HCT116 (cell line): Measurements from ENCODE around the gene SDC3. TPM values are rescaled to one million over a fixed set of nuclear protein-coding genes. Genes with fewer than 3 reads are reported as not detected.

ENCODE experiments used
- ATAC-seq: fragments of 200-7000 bp; cut with Tn5 transposase; 2 replicates; pipeline ENCODE4 v1.9.1; 2020; ENCODE audit warnings: mild to moderate bottlenecking, moderate library complexity
- BruUV-seq: library from RNA; stranded (reverse); fragments of 400-500 nt; replicated peaks from 2 replicates; lab custom pipeline; 2021; lab: Mats Ljungman, UMichigan
- CTCF ChIA-PET: fragments of 300-600 bp; sonication (Branson Sonifier 250); formaldehyde crosslinking; loops from one replicate; lab custom pipeline; 2021; ENCODE audit warnings: antibody characterized with exemption; lab: Charles Lee
- POLR2A ChIA-PET: fragments of 300-600, 350-600 bp; sonication (Branson Sonifier 250); formaldehyde crosslinking; loops from one replicate; lab custom pipeline; 2021; ENCODE audit warnings: antibody characterized with exemption; lab: Charles Lee
- RAD21 ChIA-PET, 2 experiments: fragments of 300-600 bp; sonication (Branson Sonifier 250); formaldehyde crosslinking; loops; one replicate each; lab custom pipeline; 2023; ENCODE audit warnings: low total read pairs in 2 of 2; ENCODE audit not compliant: uncharacterized antibody in 2 of 2, unreplicated experiment in 2 of 2, low non-redundant PET in 1 of 2; lab: Charles Lee
- DNase-seq: peaks from one replicate; pipeline ENCODE4 v3.0.0-alpha.2; 2010; ENCODE audit warnings: low read depth, low spot score
- H2AFZ ChIP-seq: fragments of 200-600 bp; shearing (Covaris generic), sonication (generic); 2 replicates; pipeline ENCODE4 v1.6.1; 2017; ENCODE audit warnings: low read depth, mixed run types, mixed read lengths, antibody characterized with exemption, low read length; ENCODE audit not compliant: poor library complexity, severe bottlenecking
- H3K27ac ChIP-seq: 2 replicates; pipeline ENCODE4 v1.5.1; 2012; ENCODE audit warnings: low read depth, low read length
- H3K27me3 ChIP-seq: fragments of 200-600 bp; sonication (generic); 2 replicates; pipeline ENCODE4 v1.6.1; 2016; ENCODE audit warnings: mixed run types, low read length, mixed read lengths; ENCODE audit not compliant: insufficient read depth
- H3K36me3 ChIP-seq, 2 experiments: fragments of 200-500 bp in 1 of 2; fragments of 200-600 bp in 1 of 2; sonication (Bioruptor generic) in 1 of 2; sonication (generic) in 1 of 2; 2 replicates each; pipeline versions ENCODE4 v1.5.1 to v1.6.1; 2014 to 2016; ENCODE audit warnings: low read length in 2 of 2, inconsistent platforms in 1 of 2, mixed read lengths in 1 of 2, mixed run types in 1 of 2; ENCODE audit not compliant: insufficient read depth in 2 of 2, control insufficient read depth in 1 of 2
- H3K4me1 ChIP-seq, 2 experiments: fragments of 200-600 bp in 1 of 2; sonication (generic) in 1 of 2; 2 replicates each; pipeline versions ENCODE4 v1.5.1 to v1.6.1; 2012 to 2017; ENCODE audit warnings: low read length in 2 of 2, inconsistent platforms in 1 of 2, mild to moderate bottlenecking in 1 of 2, mixed read lengths in 1 of 2, mixed run types in 1 of 2, moderate library complexity in 1 of 2; ENCODE audit not compliant: insufficient read depth in 2 of 2, control insufficient read depth in 1 of 2
- H3K4me2 ChIP-seq: fragments of 200-600 bp; sonication (generic); 2 replicates; pipeline ENCODE4 v1.6.1; 2017; ENCODE audit warnings: mixed run types, low read length, mixed read lengths
- H3K4me3 ChIP-seq, 2 experiments: fragments of 200-600 bp in 1 of 2; sonication (generic) in 1 of 2; replicated peaks in 1 of 2; 2 replicates each; pipeline ENCODE4 v1.5.1; 2011 to 2016; ENCODE audit warnings: low read length in 2 of 2, control low read depth in 1 of 2, low read depth in 1 of 2, mild to moderate bottlenecking in 1 of 2, mixed read lengths in 1 of 2, mixed run types in 1 of 2
- H3K79me2 ChIP-seq: fragments of 200-600 bp; sonication (generic); 2 replicates; pipeline ENCODE4 v1.6.1; 2017; ENCODE audit warnings: mild to moderate bottlenecking, mixed run types, low read length, moderate library complexity, mixed read lengths; ENCODE audit not compliant: insufficient read depth
- H3K9ac ChIP-seq: fragments of 200-600 bp; sonication (generic); 2 replicates; pipeline ENCODE4 v1.6.1; 2016; ENCODE audit warnings: low read length, mixed read lengths
- H3K9me2 ChIP-seq: fragments of 200-600 bp; sonication (generic), shearing (Covaris generic); 2 replicates; pipeline ENCODE4 v1.6.1; 2017; ENCODE audit warnings: mixed run types, mild to moderate bottlenecking, moderate library complexity; ENCODE audit not compliant: insufficient read depth
- H3K9me3 ChIP-seq, 2 experiments: fragments of 200-500 bp in 1 of 2; fragments of 200-600 bp in 1 of 2; sonication (Bioruptor generic) in 1 of 2; sonication (generic) in 1 of 2; 2 replicates each; pipeline ENCODE4 v1.6.1; 2014 to 2017; ENCODE audit warnings: low read length in 2 of 2, mixed read lengths in 2 of 2, inconsistent platforms in 1 of 2, low read depth in 1 of 2, mild to moderate bottlenecking in 1 of 2, mixed run types in 1 of 2, moderate library complexity in 1 of 2; ENCODE audit not compliant: control insufficient read depth in 1 of 2, insufficient read depth in 1 of 2
- H4K20me1 ChIP-seq: fragments of 200-600 bp; sonication (generic), shearing (Covaris generic); 2 replicates; pipeline ENCODE4 v1.6.1; 2017; ENCODE audit warnings: mixed run types, mild to moderate bottlenecking, moderate library complexity; ENCODE audit not compliant: insufficient read depth
- ATF3 ChIP-seq: IDR thresholded peaks from 2 replicates; pipeline ENCODE4 v1.6.1; 2012
- CBX3 ChIP-seq: IDR thresholded peaks from 2 replicates; pipeline ENCODE4 v1.6.1; 2012; ENCODE audit warnings: low read depth
- CEBPB ChIP-seq: IDR thresholded peaks from 2 replicates; pipeline ENCODE4 v1.6.1; 2012; ENCODE audit warnings: low read depth
- CTCF ChIP-seq, 3 experiments: fragments of 200-600 bp in 1 of 3; sonication (generic) in 1 of 3; IDR thresholded peaks in 2 of 3; conservative IDR thresholded peaks in 1 of 3; 2 replicates each; pipeline ENCODE4 v1.5.1; 2012 to 2017; ENCODE audit warnings: low read depth in 2 of 3, low read length in 2 of 3, antibody characterized with exemption in 1 of 3, borderline replicate concordance in 1 of 3, control low read depth in 1 of 3, mild to moderate bottlenecking in 1 of 3, mixed read lengths in 1 of 3, mixed run types in 1 of 3, moderate library complexity in 1 of 3; ENCODE audit not compliant: insufficient read depth in 1 of 3
- EGR1 ChIP-seq: IDR thresholded peaks from 2 replicates; pipeline ENCODE4 v1.6.1; 2012; ENCODE audit warnings: low read depth
- ELF1 ChIP-seq: IDR thresholded peaks from 2 replicates; pipeline ENCODE4 v1.6.1; 2012; ENCODE audit warnings: low read depth, borderline replicate concordance
- EZH2 ChIP-seq: fragments of 200-600 bp; sonication (generic); IDR thresholded peaks from 2 replicates; pipeline ENCODE4 v1.6.1; 2017; ENCODE audit warnings: antibody characterized with exemption, mixed run types
- EZH2phosphoT487 ChIP-seq: fragments of 200-600 bp; IDR thresholded peaks from 2 replicates; pipeline ENCODE4 v1.6.1; 2018; ENCODE audit warnings: antibody characterized with exemption, borderline replicate concordance
- FOSL1 ChIP-seq: IDR thresholded peaks from 2 replicates; pipeline ENCODE4 v1.6.1; 2012; ENCODE audit warnings: low read depth
- JUND ChIP-seq: IDR thresholded peaks from 2 replicates; pipeline ENCODE4 v1.6.1; 2012
- MAX ChIP-seq: IDR thresholded peaks from 2 replicates; pipeline ENCODE4 v1.6.1; 2012
- POLR2A ChIP-seq: IDR thresholded peaks from 2 replicates; pipeline ENCODE4 v1.7.0; 2011; ENCODE audit warnings: borderline replicate concordance; ENCODE audit not compliant: insufficient read depth, insufficient read length; ENCODE audit errors: extremely low read depth
- POLR2AphosphoS5 ChIP-seq: IDR thresholded peaks from 2 replicates; pipeline ENCODE4 v1.6.1; 2011; ENCODE audit warnings: mild to moderate bottlenecking, low read depth, low read length, moderate library complexity
- RAD21 ChIP-seq: IDR thresholded peaks from 2 replicates; pipeline ENCODE4 v1.6.1; 2012; ENCODE audit warnings: low read depth, mild to moderate bottlenecking
- SIN3A ChIP-seq: IDR thresholded peaks from 2 replicates; pipeline ENCODE4 v1.6.1; 2012; ENCODE audit warnings: low read depth
- TCF7L2 ChIP-seq: IDR thresholded peaks from 2 replicates; pipeline ENCODE4 v1.7.0; 2011; ENCODE audit warnings: borderline replicate concordance, inconsistent platforms; ENCODE audit not compliant: insufficient read depth, insufficient read length; ENCODE audit errors: extremely low read depth
- YY1 ChIP-seq: IDR thresholded peaks from 2 replicates; pipeline ENCODE4 v1.6.1; 2011; ENCODE audit warnings: low read length, low read depth, moderate library complexity, mild to moderate bottlenecking; ENCODE audit not compliant: insufficient replicate concordance; ENCODE audit errors: extremely low read depth
- ZBTB33 ChIP-seq: IDR thresholded peaks from 2 replicates; pipeline ENCODE4 v1.6.1; 2011; ENCODE audit warnings: mild to moderate bottlenecking, low read length, moderate library complexity; ENCODE audit not compliant: insufficient replicate concordance; ENCODE audit errors: extremely low read depth
- ZNF274 ChIP-seq: fragments of 200-500 bp; sonication (Bioruptor generic); IDR thresholded peaks from 2 replicates; pipeline ENCODE4 v1.6.1; 2014; ENCODE audit warnings: mild to moderate bottlenecking, low read depth, low read length, inconsistent platforms
- intact Hi-C: fragments of 100-400 bp; cut with micrococcal nuclease; formaldehyde crosslinking; loops from 2 replicates; pipeline ENCODE4 v1.10.0; 2022
- total RNA-seq: library from RNA; stranded (reverse); gene quantifications from one replicate; pipeline ENCODE4 v1.2.1, GENCODE V29; 2021; ENCODE audit not compliant: unreplicated experiment

The SDC3 gene
- total RNA-seq, 1 experiment from 2014 or later: 40.1 TPM

GRCh38 chr1:30900931-30901560 lies 7.5 kb downstream of the SDC3 start:
- ChIA-PET POLR2A (no interaction called here), CTCF (no interaction called here), RAD21 (no interaction called here)
- no peaks in the 10 kb centered on the region for H3K27me3 ChIP-seq
- peaks cover 0 to 12% of the 10 kb centered on the region in 2 experiments; a peak in 2 of 4 replicates for H3K4me1 ChIP-seq
- ATAC-seq (no peak), DNase-seq (no peak)
- H4K20me1 ChIP-seq: no peaks in the 10 kb centered on the region
- H3K4me2 ChIP-seq: no peak overlapping the region
- H3K9me2 ChIP-seq: no peaks in the 10 kb centered on the region
- no TSS peak for BruUV-seq
- H3K9me3 ChIP-seq: no peaks in the 10 kb centered on the region
- TF ChIP-seq CTCF (IDR thresholded peaks at IDR 0.05 in 2 of 3, conservative IDR thresholded peaks at IDR 0.05 in 1 of 3; ENCODE audit: borderline replicate concordance in 1 of 3, insufficient read depth in 1 of 3, low read depth in 2 of 3, low read length in 2 of 3) (no peak), EZH2phosphoT487 (no peak), MAX (no peak), EGR1 (no peak), YY1 (no peak), POLR2AphosphoS5 (no peak), ATF3 (no peak), EZH2 (no peak), SIN3A (no peak), RAD21 (no peak), CBX3 (no peak), CEBPB (no peak), ELF1 (no peak), TCF7L2 (no peak), POLR2A (no peak), FOSL1 (no peak), ZNF274 (no peak), JUND (no peak), ZBTB33 (no peak)
- H3K36me3 ChIP-seq: no peaks in the 10 kb centered on the region
- H3K79me2 ChIP-seq: peaks cover 9% of the 10 kb centered on the region
- H3K27ac ChIP-seq: no peak overlapping the region
- H3K9ac ChIP-seq: no peak overlapping the region
- H3K4me3 ChIP-seq: no peak overlapping the region
- no peak overlapping the region for H2AFZ ChIP-seq
- intact Hi-C loops: no loop called here
